Measurements from ENCODE around the gene XYLT2. TPM values are rescaled to one million over a fixed set of nuclear protein-coding genes. Genes with fewer than 3 reads are reported as not detected.
A peak's percentile ranks its signal among the peaks of the same experiment; 100 is the strongest.

The XYLT2 gene
- polyA plus RNA-seq, 2 of the 4 experiments (the other 2 are of a cell fraction): 9.7 to 15.8 TPM

DNA sequence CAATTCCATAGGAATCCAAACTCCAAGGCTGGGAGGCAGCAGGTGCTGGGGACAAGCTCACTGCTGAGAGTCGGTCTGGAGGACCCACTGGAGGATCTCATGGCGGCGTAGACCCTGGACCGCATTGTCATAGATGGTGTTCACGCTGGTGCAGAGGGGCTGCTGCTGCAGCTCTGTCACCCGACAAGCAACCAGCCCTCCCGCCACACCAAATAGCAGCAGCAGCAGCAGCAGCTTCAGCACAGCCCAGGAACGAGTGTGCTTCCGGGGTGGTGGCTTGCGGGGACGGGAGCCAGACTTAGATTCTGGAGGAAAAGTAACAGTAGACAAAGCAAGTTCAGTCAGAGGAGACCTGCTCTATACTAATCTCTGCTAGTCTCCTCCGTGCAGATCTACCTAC lies 37.0 kb downstream of the XYLT2 start (continued):
- TF ChIP-seq, protein P1, sequence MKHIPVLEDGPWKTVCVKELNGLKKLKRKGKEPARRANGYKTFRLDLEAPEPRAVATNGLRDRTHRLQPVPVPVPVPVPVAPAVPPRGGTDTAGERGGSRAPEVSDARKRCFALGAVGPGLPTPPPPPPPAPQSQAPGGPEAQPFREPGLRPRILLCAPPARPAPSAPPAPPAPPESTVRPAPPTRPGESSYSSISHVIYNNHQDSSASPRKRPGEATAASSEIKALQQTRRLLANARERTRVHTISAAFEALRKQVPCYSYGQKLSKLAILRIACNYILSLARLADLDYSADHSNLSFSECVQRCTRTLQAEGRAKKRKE (CRISPR knock-in tag; IDR thresholded peaks at IDR 0.05; ENCODE audit: low read depth): no peak
- no peak for TF ChIP-seq NFE2L2 (conservative IDR thresholded peaks at IDR 0.05; ENCODE audit: low read length)
- TF ChIP-seq CEBPB (IDR thresholded peaks at IDR 0.05): no peak
- no peak for TF ChIP-seq POLR2A (IDR thresholded peaks at IDR 0.05; ENCODE audit: low read length)
- no peak for TF ChIP-seq MAZ (IDR thresholded peaks at IDR 0.05; ENCODE audit: borderline replicate concordance, low read depth, low read length)
- TF ChIP-seq EHF (CRISPR knock-in tag; IDR thresholded peaks at IDR 0.05): no peak
- TF ChIP-seq HEYL (CRISPR knock-in tag; IDR thresholded peaks at IDR 0.05): no peak
- no peak for TF ChIP-seq SREBF2 (IDR thresholded peaks at IDR 0.05)
- no peak for TF ChIP-seq GATA3 (IDR thresholded peaks at IDR 0.05; ENCODE audit: borderline replicate concordance)
- TF ChIP-seq ZNF302 (CRISPR knock-in tag; IDR thresholded peaks at IDR 0.05): no peak

DNA sequence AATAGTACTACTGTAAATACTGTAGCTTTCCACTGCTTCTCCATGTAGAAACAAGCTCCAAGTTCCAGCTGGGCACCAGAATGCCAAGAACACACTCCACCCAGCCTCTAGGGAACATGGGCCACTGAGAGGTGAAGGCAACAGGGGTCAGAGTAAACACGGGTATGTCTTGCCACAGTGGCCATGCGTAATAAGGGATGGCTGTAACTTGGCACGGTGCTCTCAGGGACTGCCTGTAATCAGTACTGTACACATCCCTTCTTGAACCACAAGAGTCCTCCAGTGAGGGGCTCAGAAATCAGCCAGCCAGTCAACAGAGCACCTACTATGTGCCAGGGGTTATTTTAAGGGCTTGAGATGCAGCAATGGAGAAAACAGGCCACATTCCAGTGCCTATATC lies 40.6 kb downstream of the XYLT2 start:
- H3K4me1 ChIP-seq: no peaks in the 10 kb centered on the region
- WGBS (ENCODE audit: missing lambda C conversion rate): 58% methylated on average over 3 of the region's 3 CpGs
- POLR2A ChIA-PET: interaction anchor here (1.5 kb wide), 1 partner anchor 10 kb away, joined by 6 read pairs; the partner anchor contains the start of gene LRRC59
- H3K9me3 ChIP-seq: no peaks in the 10 kb centered on the region
- H3K4me2 ChIP-seq: no peak overlapping the region
- H3K27ac ChIP-seq: no peak overlapping the region
- CTCF ChIA-PET: interaction anchor here (15.8 to 33.9 kb wide), 2 partner anchors 6 to 12 kb away, joined by 445 read pairs; partner anchors contain the start of genes EME1, LRRC59 and MRPL27
- ATAC-seq (peak; percentile 17 to 27; a peak in 3 of 6 replicates), FAIRE-seq (no peak), DNase-seq (ENCODE audit: low read depth in 1 of 2, low spot score in 1 of 2) (no peak)
- TF ChIP-seq RFX5 (IDR thresholded peaks at IDR 0.05) (no peak), ZNF302 (CRISPR knock-in tag; IDR thresholded peaks at IDR 0.05) (no peak), RNF2 (IDR thresholded peaks at IDR 0.05; ENCODE audit: borderline replicate concordance, low read depth) (no peak), CBX2 (IDR thresholded peaks at IDR 0.05; ENCODE audit: borderline replicate concordance, low read depth) (no peak), NFE2L2 (conservative IDR thresholded peaks at IDR 0.05; ENCODE audit: low read length) (no peak), BHLHE40 (IDR thresholded peaks at IDR 0.05; ENCODE audit: low read depth, low read length) (no peak), CHD4 (IDR thresholded peaks at IDR 0.05; ENCODE audit: borderline replicate concordance) (no peak), MAZ (IDR thresholded peaks at IDR 0.05; ENCODE audit: borderline replicate concordance, low read depth, low read length) (no peak), ESRRA (IDR thresholded peaks at IDR 0.05; ENCODE audit: borderline replicate concordance, low read length) (no peak), JUN (IDR thresholded peaks at IDR 0.05) (no peak)
- TF ChIP-seq, protein P1 (CRISPR knock-in tag; IDR thresholded peaks at IDR 0.05; ENCODE audit: low read depth): no peak
- TF ChIP-seq, protein P2, sequence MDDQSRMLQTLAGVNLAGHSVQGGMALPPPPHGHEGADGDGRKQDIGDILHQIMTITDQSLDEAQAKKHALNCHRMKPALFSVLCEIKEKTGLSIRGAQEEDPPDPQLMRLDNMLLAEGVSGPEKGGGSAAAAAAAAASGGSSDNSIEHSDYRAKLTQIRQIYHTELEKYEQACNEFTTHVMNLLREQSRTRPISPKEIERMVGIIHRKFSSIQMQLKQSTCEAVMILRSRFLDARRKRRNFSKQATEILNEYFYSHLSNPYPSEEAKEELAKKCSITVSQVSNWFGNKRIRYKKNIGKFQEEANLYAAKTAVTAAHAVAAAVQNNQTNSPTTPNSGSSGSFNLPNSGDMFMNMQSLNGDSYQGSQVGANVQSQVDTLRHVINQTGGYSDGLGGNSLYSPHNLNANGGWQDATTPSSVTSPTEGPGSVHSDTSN (IDR thresholded peaks at IDR 0.05): no peak
- TF ChIP-seq, protein P3, sequence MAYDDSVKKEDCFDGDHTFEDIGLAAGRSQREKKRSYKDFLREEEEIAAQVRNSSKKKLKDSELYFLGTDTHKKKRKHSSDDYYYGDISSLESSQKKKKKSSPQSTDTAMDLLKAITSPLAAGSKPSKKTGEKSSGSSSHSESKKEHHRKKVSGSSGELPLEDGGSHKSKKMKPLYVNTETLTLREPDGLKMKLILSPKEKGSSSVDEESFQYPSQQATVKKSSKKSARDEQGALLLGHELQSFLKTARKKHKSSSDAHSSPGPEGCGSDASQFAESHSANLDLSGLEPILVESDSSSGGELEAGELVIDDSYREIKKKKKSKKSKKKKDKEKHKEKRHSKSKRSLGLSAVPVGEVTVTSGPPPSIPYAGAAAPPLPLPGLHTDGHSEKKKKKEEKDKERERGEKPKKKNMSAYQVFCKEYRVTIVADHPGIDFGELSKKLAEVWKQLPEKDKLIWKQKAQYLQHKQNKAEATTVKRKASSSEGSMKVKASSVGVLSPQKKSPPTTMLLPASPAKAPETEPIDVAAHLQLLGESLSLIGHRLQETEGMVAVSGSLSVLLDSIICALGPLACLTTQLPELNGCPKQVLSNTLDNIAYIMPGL (CRISPR knock-in tag; IDR thresholded peaks at IDR 0.05; ENCODE audit: borderline replicate concordance): no peak
- TF ChIP-seq, protein P4, sequence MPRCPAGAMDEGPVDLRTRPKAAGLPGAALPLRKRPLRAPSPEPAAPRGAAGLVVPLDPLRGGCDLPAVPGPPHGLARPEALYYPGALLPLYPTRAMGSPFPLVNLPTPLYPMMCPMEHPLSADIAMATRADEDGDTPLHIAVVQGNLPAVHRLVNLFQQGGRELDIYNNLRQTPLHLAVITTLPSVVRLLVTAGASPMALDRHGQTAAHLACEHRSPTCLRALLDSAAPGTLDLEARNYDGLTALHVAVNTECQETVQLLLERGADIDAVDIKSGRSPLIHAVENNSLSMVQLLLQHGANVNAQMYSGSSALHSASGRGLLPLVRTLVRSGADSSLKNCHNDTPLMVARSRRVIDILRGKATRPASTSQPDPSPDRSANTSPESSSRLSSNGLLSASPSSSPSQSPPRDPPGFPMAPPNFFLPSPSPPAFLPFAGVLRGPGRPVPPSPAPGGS (IDR thresholded peaks at IDR 0.05): no peak
- TF ChIP-seq, protein P5, sequence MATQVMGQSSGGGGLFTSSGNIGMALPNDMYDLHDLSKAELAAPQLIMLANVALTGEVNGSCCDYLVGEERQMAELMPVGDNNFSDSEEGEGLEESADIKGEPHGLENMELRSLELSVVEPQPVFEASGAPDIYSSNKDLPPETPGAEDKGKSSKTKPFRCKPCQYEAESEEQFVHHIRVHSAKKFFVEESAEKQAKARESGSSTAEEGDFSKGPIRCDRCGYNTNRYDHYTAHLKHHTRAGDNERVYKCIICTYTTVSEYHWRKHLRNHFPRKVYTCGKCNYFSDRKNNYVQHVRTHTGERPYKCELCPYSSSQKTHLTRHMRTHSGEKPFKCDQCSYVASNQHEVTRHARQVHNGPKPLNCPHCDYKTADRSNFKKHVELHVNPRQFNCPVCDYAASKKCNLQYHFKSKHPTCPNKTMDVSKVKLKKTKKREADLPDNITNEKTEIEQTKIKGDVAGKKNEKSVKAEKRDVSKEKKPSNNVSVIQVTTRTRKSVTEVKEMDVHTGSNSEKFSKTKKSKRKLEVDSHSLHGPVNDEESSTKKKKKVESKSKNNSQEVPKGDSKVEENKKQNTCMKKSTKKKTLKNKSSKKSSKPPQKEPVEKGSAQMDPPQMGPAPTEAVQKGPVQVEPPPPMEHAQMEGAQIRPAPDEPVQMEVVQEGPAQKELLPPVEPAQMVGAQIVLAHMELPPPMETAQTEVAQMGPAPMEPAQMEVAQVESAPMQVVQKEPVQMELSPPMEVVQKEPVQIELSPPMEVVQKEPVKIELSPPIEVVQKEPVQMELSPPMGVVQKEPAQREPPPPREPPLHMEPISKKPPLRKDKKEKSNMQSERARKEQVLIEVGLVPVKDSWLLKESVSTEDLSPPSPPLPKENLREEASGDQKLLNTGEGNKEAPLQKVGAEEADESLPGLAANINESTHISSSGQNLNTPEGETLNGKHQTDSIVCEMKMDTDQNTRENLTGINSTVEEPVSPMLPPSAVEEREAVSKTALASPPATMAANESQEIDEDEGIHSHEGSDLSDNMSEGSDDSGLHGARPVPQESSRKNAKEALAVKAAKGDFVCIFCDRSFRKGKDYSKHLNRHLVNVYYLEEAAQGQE (IDR thresholded peaks at IDR 0.05): no peak
- H3K4me3 ChIP-seq: no peak overlapping the region
